Stimulated activated CD8-positive, alpha-beta memory T cell treated with anti-CD3 and anti-CD28 coated beads, Interleukin-12 subunit alpha, Interleukin-12 subunit beta, amount 100 ng/mL, for 4 hours (primary cell): Measurements from ENCODE around the gene CAB39L.

Experiments used
- DNase-seq: peaks from one replicate; pipeline ENCODE4 v3.0.0-alpha.2; 2020; ENCODE audit warnings: low read depth

Gene CAB39L

DNA sequence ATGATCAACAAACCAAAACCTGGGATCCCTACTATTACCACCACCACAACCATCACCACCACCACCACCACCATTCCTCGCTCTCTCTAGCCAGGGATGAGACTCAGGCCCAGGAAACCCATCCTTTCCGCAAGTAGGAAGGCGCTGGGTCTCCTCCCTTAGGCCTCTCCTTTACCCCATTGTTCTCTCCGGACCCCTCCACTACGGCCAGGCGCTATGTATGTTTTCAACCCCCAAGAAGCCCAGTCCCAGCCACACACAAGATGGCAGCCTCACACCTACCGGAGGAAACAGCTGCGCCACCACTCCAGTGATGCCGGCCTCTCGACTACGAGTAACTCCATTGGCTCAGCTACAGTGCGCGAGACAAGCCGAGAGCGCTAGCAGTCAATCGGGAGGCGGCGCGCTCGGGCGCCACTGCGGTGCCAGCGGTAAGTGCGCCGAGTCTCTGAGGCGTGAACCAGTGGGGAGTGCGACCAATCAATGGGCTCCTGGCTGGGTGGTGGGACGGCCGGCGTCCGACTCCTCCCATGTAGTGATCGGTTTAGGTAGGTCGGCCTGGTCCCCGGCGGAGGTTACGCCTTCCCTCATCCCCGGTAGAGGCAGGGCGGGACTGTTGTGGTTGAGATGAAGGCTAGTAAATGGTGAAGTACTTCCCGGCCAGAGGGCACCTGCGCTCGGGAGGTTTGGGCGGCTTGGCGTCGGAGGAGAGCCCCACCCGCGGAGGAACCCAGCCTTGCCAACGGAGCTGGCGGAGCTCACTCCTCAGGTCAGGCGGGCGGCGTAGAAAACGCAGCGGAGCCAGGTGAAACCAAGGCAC lies at the start of gene CAB39L, which contains the start of gene SETDB2:
TSS of gene CAB39L (minus strand) at position 361 of the 820 bp plus-strand sequence. CDS start 61,154 bp downstream, outside the sequence.
TSS of gene SETDB2 (plus strand) at position 571 of the 820 bp plus-strand sequence. CDS start 7,620 bp downstream, outside the sequence.
- DNase-seq: peak; percentile 98

DNA sequence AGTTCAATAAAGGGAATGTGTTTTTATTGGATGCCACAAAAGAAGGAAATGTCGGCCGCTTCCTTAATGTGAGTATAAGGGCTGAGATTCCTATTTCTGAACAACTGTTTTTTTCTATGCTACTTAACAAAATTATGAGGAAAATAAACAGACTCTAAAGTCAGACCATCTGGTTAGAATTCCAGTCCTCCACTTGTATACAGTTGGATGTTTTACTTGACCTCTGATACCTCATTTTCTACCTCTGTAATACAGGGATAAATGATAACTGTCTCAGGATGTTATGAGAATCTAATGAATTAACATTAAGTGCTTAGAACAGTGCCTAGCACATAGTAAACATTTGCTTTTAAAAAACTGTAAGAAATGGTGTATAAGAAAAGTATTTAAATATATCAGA lies 44.7 kb upstream of the CAB39L start:
- no peak for DNase-seq

DNA sequence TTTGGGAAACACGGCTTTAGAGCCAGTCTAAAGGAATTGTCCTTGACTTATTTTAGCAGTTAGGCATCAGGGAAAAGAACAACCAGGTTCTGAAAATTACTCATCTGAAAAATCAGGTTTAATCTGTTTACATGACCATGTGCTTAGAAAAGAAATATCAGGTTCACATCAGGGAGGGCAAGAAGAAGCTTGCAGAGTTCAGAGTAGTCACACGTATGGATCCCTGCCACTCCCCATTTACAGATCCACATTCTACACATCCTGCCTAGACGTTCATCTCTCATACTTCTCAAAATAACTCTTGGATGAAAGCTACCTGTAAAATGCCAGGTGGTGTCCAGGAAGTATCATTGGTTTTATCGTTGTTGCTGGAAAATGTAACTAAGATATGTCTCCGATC lies 37.9 kb upstream of the CAB39L start:
- no peak for DNase-seq

DNA sequence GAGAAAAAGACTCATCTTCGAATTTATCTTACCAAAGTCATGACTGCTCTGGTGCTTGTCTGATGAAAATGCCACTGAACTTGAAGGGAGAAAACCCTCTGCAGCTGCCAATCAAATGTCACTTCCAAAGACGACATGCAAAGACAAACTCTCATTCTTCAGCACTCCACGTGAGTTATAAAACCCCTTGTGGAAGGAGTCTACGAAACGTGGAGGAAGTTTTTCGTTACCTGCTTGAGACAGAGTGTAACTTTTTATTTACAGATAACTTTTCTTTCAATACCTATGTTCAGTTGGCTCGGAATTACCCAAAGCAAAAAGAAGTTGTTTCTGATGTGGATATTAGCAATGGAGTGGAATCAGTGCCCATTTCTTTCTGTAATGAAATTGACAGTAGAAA lies 32.7 kb upstream of the CAB39L start:
- no peak for DNase-seq

DNA sequence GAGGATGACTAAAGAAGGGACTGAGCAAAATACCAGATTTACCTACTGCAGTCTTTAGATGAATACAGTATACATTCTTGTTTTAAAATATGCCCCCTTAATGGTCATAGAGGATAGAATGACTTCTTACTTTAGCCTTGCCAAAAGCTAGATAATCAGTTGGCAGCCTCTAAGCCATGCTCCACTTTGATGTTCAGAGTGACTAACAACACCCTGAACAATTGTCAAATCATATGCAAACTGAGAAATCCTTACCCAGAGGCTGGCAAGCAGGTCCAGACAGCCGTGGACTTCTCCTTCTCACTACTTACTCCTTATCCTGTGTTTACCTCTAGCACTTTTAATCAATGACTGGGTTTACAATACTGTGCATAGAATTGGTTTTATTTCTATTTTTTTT lies 28.3 kb upstream of the CAB39L start:
- no peak for DNase-seq

DNA sequence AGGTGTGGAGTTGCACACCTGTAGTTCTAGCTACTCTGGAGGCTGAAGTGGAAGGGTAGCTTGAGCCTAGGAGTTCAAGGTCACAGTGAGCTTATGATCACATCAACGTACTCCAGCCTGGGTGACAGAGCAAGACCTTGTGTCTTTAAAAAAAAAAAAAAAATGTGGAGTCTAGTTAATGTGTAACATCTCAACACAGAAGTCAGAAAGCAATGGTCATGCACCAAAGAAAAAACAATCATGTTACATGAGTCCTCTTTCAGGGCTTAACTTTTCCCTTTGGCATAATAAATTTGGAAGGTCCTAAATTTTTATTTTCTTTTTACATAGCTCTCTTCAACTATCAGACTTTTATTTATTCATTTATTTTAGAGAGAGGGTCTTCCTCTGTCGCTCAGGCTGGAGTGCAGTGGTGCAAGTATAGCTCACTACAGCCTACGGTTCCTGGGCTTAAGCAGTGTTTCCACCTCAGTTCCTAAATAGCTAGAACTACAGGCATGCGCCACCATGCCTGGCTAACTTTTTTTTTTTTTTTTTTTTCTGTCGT lies 22.5 kb upstream of the CAB39L start:
- DNase-seq: no peak

DNA sequence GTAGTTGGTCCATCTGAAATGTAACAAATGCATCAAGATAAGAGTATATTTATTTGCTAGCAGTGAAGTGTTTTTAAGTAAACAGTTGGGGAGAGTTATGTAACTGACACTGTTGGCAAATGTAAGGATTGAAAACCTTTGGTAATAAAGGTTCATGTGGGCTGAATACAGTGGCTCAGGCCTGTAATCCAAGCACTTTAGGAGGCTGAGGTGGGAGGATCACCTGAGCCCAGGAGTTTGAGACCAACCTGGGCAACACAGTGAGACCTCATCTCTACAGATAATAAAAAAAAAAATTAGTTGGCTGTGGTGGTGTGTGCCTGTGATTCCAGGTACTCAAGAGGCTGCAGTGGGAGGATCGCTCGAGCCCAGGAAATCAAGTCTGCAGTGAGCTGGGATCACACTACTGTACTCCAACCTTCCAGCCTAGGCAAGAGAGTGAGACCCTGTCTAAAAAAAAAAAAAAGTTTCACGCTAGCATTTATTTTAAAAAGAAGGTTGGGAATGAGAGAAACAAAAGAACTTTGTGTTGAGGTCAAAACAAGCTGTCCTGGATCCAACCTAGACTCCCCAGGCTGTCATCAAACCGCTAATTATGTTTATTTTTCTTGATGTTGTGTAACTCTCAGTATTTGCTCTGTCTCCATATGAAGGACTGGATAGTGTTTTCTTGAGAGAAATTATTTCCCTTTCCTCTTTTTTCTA lies 20.9 kb upstream of the CAB39L start:
- no peak for DNase-seq

DNA sequence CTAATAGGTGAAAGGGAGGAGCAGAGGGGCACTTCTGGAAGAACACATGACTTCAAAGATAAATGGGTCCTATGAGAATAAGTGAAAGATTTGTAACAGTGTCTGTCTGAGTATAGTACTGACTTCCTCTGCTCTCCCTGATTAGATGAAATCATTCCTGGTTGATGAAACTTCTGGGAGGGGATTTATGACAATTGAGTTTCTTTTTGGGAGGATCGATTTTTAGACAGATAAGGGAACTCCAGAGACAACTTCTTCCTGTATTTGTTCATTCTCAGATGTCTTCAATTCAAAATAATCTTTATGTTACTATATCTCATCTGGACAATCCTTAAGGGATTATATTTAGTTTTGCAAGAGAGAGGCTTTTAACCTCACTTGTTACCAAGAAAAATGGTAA lies 20.2 kb upstream of the CAB39L start:
- no peak for DNase-seq

DNA sequence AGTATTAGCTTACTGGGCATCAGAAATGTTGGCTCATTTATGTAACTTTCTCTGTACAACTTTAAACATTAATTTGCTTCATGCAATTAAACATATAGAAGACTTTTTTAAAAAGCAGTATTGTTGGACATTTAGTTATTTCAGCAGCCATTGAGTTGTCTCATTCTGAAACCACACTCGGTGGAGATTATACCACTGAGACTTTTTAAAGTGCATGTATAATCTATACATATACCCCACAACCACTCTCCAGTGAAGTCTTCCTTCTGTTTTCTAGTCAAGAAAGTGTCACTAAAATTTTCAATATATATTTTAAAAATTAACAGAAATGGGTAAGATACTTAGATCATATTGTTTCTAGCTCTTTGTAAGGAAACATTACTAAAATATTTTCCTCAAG lies 15.7 kb upstream of the CAB39L start:
- no peak for DNase-seq

DNA sequence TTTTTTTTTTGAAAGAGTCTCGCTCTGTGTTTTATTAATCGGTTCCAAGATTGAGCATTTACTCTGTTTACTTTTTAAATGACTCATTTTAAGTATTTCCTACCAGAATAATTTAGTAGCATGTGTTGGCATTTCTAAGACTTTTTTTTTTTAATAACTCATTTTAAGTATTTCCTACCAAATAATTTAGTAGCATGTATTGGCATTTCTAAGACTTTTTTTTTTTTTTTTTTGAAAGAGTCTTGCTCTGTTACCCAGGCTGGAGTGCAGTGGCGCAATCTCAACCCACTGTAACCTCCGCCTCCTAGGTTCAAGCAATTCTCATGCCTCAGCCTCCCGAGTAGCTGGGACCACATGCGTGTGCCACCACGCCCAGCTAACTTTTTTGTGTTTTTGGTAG lies 13.4 kb upstream of the CAB39L start:
- no peak for DNase-seq

DNA sequence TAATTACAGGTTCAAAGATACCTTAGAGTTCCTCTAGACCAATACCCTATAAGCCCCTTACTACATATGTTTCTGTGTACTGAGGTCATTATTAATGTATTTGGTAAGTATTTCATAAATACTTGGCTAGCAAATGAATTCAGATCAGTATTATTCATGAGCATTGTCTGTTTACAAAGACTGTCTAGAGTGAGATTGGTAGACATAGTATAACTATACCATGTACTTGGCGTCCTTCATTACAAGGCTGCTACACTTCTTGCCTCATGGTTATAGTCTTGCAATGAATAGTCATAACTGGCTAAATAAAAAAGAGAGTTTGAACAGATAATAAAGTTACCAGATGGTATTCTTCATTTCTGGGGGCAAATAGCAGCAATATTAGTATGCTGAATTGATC lies 12.3 kb upstream of the CAB39L start:
- no peak for DNase-seq

DNA sequence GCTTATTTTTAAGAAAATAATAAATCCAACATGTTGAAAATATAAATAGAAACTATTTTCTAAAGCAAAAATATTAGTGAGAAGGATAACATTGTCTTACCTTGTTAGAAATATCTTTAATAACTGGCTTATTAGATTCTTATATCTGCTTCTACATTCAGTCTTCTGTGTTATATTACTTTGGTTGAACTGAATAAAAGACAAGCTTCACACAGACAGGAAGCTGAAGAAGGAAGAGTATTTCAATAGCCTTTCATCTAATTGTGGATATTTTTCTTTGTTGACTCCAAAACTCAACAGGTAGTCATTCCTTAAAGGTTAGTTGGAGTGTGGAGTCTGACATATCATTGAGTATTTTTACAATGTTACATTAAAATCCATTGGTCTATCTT lies 11.1 kb upstream of the CAB39L start:
- DNase-seq: no peak

DNA sequence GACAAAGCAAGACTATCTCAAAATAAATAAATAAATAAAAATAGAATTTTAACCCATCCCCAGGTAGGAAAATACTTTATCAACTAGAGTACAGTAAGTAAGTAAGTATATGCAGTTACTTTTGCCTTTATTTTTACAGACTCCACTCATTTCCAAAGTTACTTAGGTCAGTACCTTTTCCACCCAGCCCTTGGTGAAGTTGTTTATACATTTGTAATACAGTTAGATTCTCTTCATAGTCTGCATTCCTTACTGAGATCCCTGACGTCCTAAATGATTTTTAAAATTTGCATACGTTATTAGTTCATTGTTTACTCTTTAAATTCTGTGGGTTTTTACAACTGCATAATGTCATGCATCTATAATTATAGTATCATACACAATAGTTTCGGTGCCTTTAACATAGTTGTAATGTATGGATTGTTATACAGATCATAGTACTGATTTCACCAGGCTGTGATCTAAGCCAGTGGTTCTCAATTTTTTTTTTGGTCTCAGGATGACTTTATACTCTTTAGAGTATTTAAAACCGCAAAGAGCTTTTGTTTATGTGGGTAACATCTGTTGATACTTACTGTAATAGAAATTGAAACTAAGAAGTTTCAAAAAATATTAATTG lies 10.6 kb upstream of the CAB39L start:
- no peak for DNase-seq

DNA sequence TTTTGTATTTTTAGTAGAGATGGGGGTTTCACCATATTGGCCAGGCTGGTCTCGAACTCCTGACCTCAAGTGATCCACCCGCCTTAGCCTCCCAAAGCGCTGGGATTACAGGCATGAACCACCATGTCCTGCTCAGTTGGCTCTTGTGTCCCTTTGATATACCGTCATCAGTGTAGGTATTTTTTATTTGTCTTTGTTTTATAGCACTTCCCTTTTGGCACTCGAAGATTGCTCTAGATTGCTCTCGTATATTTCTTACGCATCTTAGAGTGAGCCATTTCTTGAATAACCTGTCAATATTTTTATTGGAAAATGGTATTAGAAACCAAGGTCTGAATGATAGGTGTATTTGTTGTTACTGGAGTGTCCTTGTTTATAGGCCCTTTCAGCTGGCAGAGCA lies 9.6 kb upstream of the CAB39L start:
- no peak for DNase-seq

DNA sequence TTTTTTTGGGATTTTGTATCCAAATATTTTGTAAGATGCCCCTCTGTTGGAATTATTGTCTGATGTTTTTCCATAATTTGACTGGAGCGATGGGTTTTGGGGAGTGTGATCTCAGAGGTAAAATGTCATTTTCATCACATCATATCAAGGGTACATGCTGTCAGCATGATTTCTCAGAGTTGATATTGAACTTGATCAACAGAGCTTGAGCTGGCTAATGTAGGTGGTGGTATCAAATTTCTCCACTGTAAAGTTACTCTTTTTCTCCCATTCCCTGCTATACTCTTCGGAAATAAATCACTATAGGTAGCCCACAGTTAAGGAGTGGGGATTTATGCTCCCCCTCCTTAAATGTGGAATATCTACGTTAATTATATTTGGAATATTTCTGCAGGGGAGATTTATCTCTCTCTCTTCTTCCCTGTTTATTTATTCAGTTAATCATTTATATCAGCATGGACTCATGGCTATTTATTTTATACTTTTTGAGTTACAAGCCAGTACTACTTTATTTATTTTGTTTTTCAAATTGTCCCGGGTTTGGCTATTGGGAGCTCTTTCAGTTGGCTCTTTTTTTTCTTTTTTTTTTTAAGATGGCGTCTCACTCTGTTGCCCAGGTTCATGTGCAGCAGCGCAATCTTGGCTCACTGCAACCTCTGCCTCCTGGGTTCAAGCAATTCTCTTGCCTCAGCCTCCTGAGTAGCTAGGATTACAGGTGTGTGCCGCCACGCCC lies 9.0 kb upstream of the CAB39L start:
- no peak for DNase-seq

DNA sequence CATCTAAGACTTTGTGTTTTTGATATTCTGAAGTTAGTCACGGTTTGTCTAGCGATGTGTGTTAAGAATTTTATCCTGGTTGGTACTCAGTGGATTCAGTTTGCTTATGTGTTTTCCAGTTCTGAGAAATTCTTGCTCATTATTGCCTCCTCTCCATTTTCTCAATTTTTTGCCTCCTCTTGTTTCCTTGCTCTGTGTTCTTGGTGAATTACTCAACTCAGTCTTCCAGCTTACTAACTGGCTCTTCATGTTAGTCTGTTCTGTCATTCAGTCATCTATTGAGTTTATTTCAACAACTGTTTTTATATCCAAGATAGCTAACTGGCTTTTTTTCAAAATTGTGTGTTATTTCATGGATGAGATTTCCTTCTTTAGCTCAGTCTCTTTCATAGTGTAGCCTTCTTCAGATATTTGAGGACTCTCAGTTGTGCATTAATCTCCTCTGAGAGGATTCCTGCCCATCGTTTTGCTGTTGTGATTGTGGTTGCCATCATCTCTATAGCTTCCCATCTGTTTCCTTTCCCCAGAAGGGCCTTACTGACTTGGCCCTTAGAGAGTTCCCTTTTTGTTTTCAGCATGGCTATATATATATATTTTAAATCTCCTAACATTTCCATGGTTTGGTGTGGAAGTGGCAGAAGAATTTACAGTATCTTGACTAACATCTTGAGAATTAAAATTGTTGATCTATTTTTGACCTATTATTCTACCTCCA lies 6.4 kb upstream of the CAB39L start:
- no peak for DNase-seq

DNA sequence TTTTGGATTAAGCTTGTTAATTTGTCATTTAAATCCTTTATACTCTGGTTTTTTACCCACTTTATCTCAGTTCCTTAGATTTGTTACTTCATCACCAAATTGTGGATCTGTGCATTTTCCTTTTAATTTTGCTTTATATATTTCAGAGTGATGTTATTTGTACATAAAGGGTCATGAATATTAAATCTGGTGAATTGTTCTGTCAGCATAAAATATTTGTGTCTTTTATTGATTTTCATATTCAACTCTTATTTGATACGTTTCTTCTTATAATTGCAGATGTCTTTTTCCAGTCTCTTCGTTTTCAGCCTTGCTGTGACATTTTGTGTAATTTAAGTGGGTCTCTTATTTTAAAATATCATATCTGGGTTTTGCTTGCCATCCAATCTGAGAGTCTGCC lies 4.9 kb upstream of the CAB39L start:
- no peak for DNase-seq

DNA sequence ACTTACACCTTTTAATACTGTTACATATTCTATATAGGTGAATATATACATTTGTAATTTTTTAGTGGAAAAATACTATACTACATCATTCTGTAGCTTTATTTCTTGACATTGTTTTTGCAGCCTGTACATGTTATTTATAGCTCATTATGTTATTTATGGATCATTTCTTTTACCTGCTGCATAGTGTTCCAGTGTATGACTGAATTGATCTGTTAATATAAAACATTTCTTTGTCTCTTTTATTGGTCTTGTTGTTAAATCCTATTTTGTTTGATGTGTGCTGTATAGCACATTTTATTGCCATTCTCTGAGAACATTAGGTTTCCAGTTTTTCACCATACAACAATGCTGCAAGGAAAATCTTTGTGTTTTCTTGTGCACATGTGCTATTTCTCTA lies 2.6 kb upstream of the CAB39L start:
- DNase-seq: no peak

DNA sequence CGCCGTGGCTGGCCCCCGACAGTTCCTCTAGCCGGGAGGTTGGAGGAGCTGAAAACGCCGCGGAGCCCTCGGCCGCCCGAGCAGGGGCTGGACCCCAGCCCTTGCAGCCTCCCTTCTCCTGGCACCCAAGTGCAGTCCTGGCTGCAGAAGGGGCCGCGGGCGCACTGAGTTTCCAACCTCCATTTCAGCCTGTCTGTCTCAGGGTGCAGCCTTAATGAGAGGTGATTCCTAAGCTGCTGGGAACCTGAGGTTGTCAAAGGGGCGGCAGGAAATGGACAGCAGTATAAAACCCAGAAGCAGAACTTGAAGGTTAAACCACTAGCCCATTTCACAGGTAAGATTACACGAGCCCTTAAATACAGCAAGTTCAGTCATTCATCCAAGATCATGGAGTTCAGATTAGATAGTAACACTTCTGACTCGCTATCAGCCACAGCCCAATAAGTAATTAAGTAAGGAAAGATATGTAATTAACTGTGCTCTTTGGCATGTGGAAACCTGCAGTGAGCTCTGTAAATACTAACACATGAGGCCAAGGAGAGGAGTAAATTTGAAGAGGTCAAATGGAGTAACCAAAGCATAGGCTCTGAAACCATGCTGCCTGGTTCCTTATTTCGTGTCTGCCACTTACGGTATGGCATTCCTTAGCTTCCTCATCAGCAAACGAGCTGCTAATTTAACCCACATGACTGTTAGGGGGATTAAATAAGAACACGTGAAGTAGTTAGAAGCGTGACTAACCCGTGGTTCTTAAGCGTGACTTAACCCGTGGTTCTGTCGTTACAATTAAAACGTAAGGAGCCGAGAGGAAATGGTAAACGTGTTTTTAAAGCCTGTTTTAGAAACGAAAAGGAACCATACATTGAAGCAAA lies 896 bp upstream of the CAB39L start:
- no peak for DNase-seq

DNA sequence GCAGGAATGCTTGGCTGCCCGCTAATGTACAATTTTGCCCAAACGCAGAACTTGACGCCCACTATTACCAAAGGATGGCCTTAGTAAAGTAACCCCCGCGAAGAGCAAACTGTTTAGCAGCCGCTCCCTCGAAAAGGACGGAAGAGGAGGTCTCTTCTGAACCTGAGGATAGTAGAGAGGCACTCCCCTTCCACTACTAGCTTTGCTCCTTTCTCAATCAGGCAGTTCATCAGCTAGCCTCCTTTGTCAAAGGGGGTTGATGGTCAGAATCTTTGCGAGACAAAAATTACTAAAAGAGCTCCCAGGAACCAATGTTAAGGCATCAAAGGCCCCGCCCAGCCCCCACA lies 534 bp downstream of the CAB39L start:
- DNase-seq: no peak

DNA sequence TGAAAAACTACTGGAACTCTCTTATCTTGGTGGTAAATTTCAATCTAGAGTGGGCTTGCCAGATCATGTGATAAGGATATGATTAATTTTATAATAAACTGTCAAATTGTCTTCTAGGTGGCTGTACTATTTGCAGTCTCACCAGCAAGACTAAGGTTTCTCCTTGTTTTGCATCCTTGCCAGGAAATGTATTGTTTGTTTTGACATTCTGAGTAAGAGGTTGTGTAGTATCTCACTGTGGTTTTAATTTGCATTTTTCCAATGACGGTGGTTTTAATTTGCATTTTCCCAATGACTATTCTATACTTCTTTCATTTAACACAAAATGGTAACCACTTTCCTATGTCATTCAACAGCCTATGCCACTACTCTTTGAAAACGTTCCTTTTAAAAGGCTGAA lies 2.0 kb downstream of the CAB39L start:
- DNase-seq: no peak
